ENCODE results near the gene SLC25A51.

Gene SLC25A51

DNA sequence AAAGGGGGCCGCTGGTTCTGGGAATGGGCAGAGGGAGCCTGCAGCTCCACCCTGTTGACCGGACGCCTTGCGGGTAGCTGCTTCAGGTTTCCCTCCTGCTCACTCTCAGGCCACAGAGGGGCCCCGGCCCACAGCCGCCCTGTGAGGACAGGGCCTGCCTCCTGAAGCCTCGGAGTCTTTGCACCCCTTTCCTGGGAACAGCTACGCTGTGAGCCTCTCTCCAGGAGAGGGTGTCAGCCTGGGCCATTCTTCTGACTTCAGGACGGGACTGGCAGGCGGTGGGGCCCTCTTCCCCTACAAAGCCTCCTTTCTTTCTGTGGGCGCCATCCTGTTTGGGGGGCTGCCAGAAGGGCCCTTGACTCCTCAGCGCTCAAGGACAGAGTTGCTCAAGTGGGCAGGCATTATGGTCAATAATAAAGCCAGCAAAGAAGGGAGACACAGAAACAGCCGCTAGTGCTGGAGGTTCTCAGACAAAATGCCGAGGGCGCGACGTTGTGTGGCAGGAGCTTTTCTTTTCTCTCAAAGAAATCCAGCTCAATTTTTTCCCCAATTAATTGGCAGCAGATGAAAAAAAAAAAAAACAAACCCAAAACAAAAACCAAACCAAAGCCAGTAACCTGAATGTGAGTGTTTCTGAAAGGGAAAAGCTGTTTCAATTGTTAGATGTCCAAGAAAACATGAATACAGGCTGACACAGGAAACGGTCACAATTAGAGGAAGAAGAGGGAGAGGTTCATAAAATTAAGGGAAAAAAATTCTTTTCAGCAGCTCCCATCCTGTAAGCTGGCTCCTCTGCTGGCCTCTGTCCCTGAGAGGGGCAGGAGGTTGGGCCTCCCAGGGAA is 12.8 kb upstream of the SLC25A51 start:
- no peak overlapping the region for H3K4me3 ChIP-seq (replicated peaks in 1 of 2; ENCODE audit: low read depth in 2 of 2, low read length in 2 of 2)
- TF ChIP-seq, protein P1, sequence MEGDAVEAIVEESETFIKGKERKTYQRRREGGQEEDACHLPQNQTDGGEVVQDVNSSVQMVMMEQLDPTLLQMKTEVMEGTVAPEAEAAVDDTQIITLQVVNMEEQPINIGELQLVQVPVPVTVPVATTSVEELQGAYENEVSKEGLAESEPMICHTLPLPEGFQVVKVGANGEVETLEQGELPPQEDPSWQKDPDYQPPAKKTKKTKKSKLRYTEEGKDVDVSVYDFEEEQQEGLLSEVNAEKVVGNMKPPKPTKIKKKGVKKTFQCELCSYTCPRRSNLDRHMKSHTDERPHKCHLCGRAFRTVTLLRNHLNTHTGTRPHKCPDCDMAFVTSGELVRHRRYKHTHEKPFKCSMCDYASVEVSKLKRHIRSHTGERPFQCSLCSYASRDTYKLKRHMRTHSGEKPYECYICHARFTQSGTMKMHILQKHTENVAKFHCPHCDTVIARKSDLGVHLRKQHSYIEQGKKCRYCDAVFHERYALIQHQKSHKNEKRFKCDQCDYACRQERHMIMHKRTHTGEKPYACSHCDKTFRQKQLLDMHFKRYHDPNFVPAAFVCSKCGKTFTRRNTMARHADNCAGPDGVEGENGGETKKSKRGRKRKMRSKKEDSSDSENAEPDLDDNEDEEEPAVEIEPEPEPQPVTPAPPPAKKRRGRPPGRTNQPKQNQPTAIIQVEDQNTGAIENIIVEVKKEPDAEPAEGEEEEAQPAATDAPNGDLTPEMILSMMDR (IDR thresholded peaks at IDR 0.05; ENCODE audit: low read depth, low read length), result no peak
- DNase-seq (ENCODE audit: low read depth in 2 of 2), result peak; percentile 31 to 44

DNA sequence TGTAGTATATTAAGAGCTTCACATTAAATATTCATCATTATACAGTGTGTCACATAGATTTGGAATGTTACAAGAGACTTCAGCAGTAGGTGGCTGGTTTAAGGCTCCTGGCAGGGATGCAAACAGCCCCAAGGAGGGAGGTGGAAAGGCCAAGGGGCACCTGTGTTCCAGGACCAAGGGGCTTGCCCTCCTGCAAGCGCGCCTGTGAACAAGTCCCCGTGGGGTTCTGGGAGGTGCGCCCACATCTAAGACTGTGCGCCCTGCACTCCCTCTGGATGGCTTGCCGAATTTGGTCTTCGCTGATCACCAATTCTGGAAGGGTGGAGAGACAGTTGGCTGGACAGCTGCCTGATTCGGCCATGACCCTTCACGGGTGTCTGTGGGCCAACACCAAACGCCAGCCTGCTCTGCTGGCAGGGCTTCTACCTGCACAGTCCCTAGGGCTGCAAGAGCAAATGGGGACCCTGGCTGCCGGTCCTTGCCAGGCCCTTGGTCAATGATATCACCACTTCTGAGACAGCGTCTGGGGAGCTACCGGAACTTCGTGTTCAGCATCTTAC is 12.1 kb upstream of the SLC25A51 start:
- no peak for DNase-seq (ENCODE audit: low read depth in 2 of 2)
- TF ChIP-seq, protein P1 (IDR thresholded peaks at IDR 0.05; ENCODE audit: low read depth, low read length), result no peak
- no peak overlapping the region for H3K4me3 ChIP-seq (replicated peaks in 1 of 2; ENCODE audit: low read depth in 2 of 2, low read length in 2 of 2)

DNA sequence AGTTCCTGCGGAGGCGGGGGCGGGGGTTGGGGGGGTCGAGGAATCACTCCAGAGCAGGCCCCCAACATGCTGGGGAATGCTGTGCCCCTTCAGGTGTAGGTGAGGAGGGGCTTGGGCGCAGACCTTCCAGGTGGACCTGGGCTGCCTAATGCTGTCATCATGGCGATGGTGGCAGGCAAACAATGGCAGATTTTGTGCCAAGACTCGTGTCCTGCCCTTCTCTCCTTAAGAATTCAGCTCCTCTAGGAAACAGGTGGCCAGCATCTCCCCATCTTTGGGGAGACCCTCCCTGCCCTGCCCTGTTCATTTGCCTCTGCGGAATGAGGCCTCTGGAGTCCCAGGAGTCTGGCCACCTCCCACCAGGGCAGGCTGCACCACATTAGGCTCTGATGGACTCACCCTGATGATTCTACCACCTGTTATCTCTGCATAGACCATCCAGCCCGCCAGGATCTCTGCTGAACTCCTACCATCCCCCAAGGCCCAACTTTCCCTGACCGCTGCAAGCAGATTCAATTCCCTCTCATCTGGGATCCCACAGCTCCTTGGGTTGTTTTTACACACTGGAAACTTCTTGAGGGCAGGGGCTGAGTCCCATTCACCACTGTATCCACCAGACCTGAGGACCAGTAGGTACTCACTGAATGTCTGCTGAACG is 10.9 kb upstream of the SLC25A51 start:
- TF ChIP-seq, protein P1 (IDR thresholded peaks at IDR 0.05; ENCODE audit: low read depth, low read length), result no peak
- DNase-seq (ENCODE audit: low read depth in 2 of 2), result no peak

DNA sequence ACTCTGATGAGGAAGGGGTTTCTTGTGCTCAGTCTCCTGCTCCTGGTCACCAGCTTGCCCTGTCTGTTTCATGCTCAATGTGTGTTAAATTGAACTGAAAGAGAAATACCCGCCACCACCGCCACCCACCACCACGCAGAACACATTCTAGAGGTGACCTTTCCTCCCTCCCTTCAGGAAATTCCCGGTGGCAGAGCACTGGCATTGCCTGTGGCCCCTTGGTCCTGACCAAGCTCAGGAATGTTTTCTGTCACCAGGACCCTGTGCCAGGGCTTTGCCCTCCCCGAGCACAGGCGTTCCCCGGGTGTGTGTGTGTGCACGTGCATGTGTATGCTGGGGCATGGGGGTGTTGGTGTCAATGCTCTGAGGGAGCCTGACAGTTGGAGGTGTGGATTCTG is 10.2 kb upstream of the SLC25A51 start:
- DNase-seq (ENCODE audit: low read depth in 2 of 2), result no peak
- no peak overlapping the region for H3K4me3 ChIP-seq (replicated peaks in 1 of 2; ENCODE audit: low read depth in 2 of 2, low read length in 2 of 2)
- TF ChIP-seq, protein P1 (IDR thresholded peaks at IDR 0.05; ENCODE audit: low read depth, low read length), result no peak

More for the DNA sequence above, 10.9 kb upstream of the SLC25A51 start:
- H3K4me3 ChIP-seq (replicated peaks in 1 of 2; ENCODE audit: low read depth in 2 of 2, low read length in 2 of 2), result no peak overlapping the region

DNA sequence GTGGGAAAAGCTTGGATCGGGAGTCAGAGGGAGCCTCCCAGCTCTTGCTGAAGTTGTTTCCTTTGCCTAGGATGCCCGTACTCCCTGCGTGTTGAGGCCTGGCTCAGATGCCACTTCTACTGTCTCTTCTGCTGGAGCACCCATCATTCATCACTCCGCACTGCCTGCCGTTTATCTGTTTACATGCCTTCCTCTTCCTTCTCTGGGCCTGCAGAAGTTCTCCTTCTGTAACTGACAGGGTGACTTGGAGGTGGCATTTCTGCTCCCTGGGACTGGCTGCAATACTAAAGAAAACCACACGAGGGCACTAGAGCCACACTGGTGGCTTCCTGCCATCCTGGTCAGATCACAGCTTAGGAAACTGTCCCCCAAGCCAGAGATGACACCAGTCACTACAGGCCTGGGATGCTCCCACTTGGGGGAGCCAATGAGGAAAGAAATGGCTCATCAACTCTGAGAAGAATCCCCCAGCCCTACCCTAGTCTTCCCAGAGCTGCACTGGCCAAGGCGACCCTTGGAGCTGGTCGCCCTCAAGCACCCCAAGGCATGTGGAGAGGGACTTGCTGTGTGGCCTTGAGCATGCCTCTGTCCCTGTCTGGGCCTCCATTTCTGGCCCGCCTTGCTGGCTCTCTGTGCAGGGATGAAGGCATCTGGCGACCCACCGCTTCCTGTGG is 9.7 kb upstream of the SLC25A51 start:
- DNase-seq (ENCODE audit: low read depth in 2 of 2), result peak; percentile 75 to 82
- no peak overlapping the region for H3K4me3 ChIP-seq (replicated peaks in 1 of 2; ENCODE audit: low read depth in 2 of 2, low read length in 2 of 2)
- TF ChIP-seq, protein P1 (IDR thresholded peaks at IDR 0.05; ENCODE audit: low read depth, low read length), result peak; percentile 98

DNA sequence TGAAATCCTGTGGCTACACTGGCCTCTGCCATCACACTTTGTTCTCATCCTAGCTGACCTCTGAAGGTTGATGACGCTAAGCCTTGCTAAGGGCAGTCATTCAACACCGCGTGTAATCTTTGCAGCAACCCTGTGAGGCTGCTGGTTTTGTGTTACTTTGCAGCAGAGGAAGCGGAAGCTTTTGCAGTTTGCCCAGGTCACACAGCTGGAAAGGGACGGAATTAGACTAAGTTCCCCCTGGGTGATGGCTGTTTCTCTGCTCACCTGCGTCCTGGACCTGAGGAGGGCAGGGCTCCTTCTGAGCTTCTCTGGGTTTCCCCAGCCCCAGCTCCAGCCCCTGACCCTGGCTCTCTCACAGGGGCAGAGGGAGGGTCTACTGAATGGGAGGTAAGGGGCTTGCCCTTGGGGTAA is 7.3 kb upstream of the SLC25A51 start:
- no peak overlapping the region for H3K4me3 ChIP-seq (replicated peaks in 1 of 2; ENCODE audit: low read depth in 2 of 2, low read length in 2 of 2)
- TF ChIP-seq, protein P1 (IDR thresholded peaks at IDR 0.05; ENCODE audit: low read depth, low read length), result no peak
- DNase-seq (ENCODE audit: low read depth in 2 of 2), result peak in 1 of 2 donors; percentile 45
